IMR-90 (cell line): ENCODE data around the gene HDAC5. TPM values are rescaled to one million over a fixed set of nuclear protein-coding genes. Genes with fewer than 3 reads are reported as not detected.

Experiments
- ATAC-seq: fragments of 200-7000 bp; cut with Tn5 transposase; 2 replicates; pipeline ENCODE4 v1.9.1; 2020; ENCODE audit warnings: low read depth, mild to moderate bottlenecking, moderate library complexity
- BruUV-seq: library from RNA; stranded (reverse); fragments of 400-500 nt; replicated peaks from 2 replicates; lab custom pipeline; 2021; lab: Mats Ljungman, UMichigan
- CTCF ChIA-PET: fragments of 300-600 bp; formaldehyde crosslinking; extraction: SDS; loops from one replicate; lab custom pipeline; 2021; ENCODE audit warnings: antibody characterized with exemption; lab: Yijun Ruan, JAX
- POLR2A ChIA-PET: fragments of 300-600 bp; sonication (Branson Sonifier 250); formaldehyde crosslinking; loops from one replicate; lab custom pipeline; 2022; ENCODE audit warnings: antibody characterized with exemption; ENCODE audit not compliant: unreplicated experiment; lab: Charles Lee
- DNase-seq: peaks from one replicate; pipeline ENCODE4 v3.0.0; 2013
- H2AFZ ChIP-seq: replicated peaks from 2 replicates; pipeline ENCODE3; 2013; ENCODE audit warnings: low read length, mild to moderate bottlenecking; ENCODE audit not compliant: poor library complexity
- H2AK5ac ChIP-seq: 2 replicates; pipeline ENCODE4 v1.6.1; 2013; ENCODE audit warnings: low read depth, low read length, inconsistent platforms
- H2AK9ac ChIP-seq: replicated peaks from 2 replicates; pipeline ENCODE3; 2013; ENCODE audit warnings: mild to moderate bottlenecking, low read depth, low read length, moderate library complexity; ENCODE audit not compliant: poor library complexity
- H2BK120ac ChIP-seq: 2 replicates; pipeline ENCODE4 v1.6.1; 2013; ENCODE audit warnings: low read depth, low read length, inconsistent platforms
- H2BK15ac ChIP-seq: 3 replicates; pipeline ENCODE4 v1.6.1; 2013; ENCODE audit warnings: low read depth, low read length, inconsistent platforms
- H2BK20ac ChIP-seq: 2 replicates; pipeline ENCODE4 v1.6.1; 2013; ENCODE audit warnings: low read depth, mild to moderate bottlenecking, inconsistent platforms, low read length, moderate library complexity
- H2BK5ac ChIP-seq: 2 replicates; pipeline ENCODE4 v1.6.1; 2013; ENCODE audit warnings: mild to moderate bottlenecking, low read depth, low read length, inconsistent platforms; ENCODE audit not compliant: poor library complexity, severe bottlenecking
- H3K14ac ChIP-seq: replicated peaks from 2 replicates; pipeline ENCODE4 v1.6.1; 2013; ENCODE audit warnings: low read depth, low read length, inconsistent platforms
- H3K18ac ChIP-seq: 2 replicates; pipeline ENCODE4 v1.6.1; 2013; ENCODE audit warnings: low read depth, low read length, control low read depth
- H3K23ac ChIP-seq: 2 replicates; pipeline ENCODE4 v1.6.1; 2013; ENCODE audit warnings: low read depth, low read length, inconsistent platforms
- H3K27ac ChIP-seq: 2 replicates; pipeline ENCODE4 v1.5.1; 2013; ENCODE audit warnings: mild to moderate bottlenecking, control low read depth, low read length; ENCODE audit not compliant: insufficient read depth
- H3K27me3 ChIP-seq: 2 replicates; pipeline ENCODE4 v1.6.1; 2013; ENCODE audit warnings: low read length; ENCODE audit not compliant: control insufficient read depth, insufficient read depth
- H3K36me3 ChIP-seq: 2 replicates; pipeline ENCODE4 v1.6.1; 2013; ENCODE audit warnings: low read length, mixed read lengths; ENCODE audit not compliant: control insufficient read depth, insufficient read depth
- H3K4ac ChIP-seq: 2 replicates; pipeline ENCODE4 v1.6.1; 2013; ENCODE audit warnings: low read depth, low read length, inconsistent platforms
- H3K4me1 ChIP-seq: 2 replicates; pipeline ENCODE4 v1.6.1; 2013; ENCODE audit warnings: low read length, mixed read lengths; ENCODE audit not compliant: control insufficient read depth, insufficient read depth
- H3K4me2 ChIP-seq: 2 replicates; pipeline ENCODE4 v1.6.1; 2013; ENCODE audit warnings: low read depth, mild to moderate bottlenecking, control low read depth, low read length, moderate library complexity
- H3K4me3 ChIP-seq: 2 replicates; pipeline ENCODE4 v1.5.1; 2013; ENCODE audit warnings: low read depth, mild to moderate bottlenecking, control low read depth, low read length, moderate library complexity; ENCODE audit not compliant: insufficient read depth
- H3K56ac ChIP-seq: 2 replicates; pipeline ENCODE4 v1.6.1; 2013; ENCODE audit warnings: low read length, inconsistent platforms; ENCODE audit not compliant: insufficient read depth; ENCODE audit errors: extremely low read depth
- H3K79me1 ChIP-seq, 2 experiments: 2 replicates each; pipeline ENCODE4 v1.6.1; 2013; ENCODE audit warnings: low read length in 2 of 2, inconsistent platforms in 1 of 2, low read depth in 1 of 2
- H3K9ac ChIP-seq: 2 replicates; pipeline ENCODE4 v1.6.1; 2013; ENCODE audit warnings: low read depth, low read length, control low read depth
- H3K9me1 ChIP-seq: 2 replicates; pipeline ENCODE4 v1.6.1; 2013; ENCODE audit warnings: low read length, inconsistent platforms; ENCODE audit not compliant: insufficient read depth
- H3K9me3 ChIP-seq: 2 replicates; pipeline ENCODE4 v1.6.1; 2013; ENCODE audit warnings: low read length; ENCODE audit not compliant: control insufficient read depth, insufficient read depth
- H4K20me1 ChIP-seq: 2 replicates; pipeline ENCODE4 v1.6.1; 2013; ENCODE audit warnings: low read length, inconsistent platforms; ENCODE audit not compliant: insufficient read depth
- H4K5ac ChIP-seq: 2 replicates; pipeline ENCODE4 v1.6.1; 2013; ENCODE audit warnings: mild to moderate bottlenecking, low read depth, low read length, control low read depth
- H4K8ac ChIP-seq, 2 experiments: 2 replicates each; pipeline ENCODE4 v1.6.1; 2013; ENCODE audit warnings: low read depth in 2 of 2, low read length in 2 of 2, control low read depth in 1 of 2, inconsistent platforms in 1 of 2
- H4K91ac ChIP-seq: 2 replicates; pipeline ENCODE4 v1.6.1; 2013; ENCODE audit warnings: low read depth, low read length, inconsistent platforms; ENCODE audit not compliant: insufficient read depth
- FOS ChIP-seq: fragments of 150-350 bp; IDR thresholded peaks from 2 replicates; pipeline ENCODE4 v1.6.1; 2016; ENCODE audit warnings: low read depth, low read length
- NFE2L2 ChIP-seq: fragments of 150-350 bp; IDR thresholded peaks from 2 replicates; pipeline ENCODE4 v1.6.1; 2016; ENCODE audit warnings: low read depth, mild to moderate bottlenecking, low read length
- POLR2A ChIP-seq: IDR thresholded peaks from 2 replicates; pipeline ENCODE4 v1.6.1; 2012; ENCODE audit warnings: mild to moderate bottlenecking, low read depth, low read length
- RFX5 ChIP-seq: IDR thresholded peaks from 2 replicates; pipeline ENCODE4 v1.8.0; 2012; ENCODE audit warnings: low read depth, mild to moderate bottlenecking, low read length, moderate library complexity
- WGBS, 2 experiments: methylation state at CpG; one replicate each; pipeline versions ENCODE4 v1.1.5 to v1.1.7; 2013; ENCODE audit warnings: missing lambda C conversion rate in 2 of 2; ENCODE audit not compliant: insufficient read length in 1 of 2; ENCODE audit errors: extremely low coverage in 2 of 2; 5-methylcytosine and 5-hydroxymethylcytosine counted together
- dilution Hi-C: fragments of 300-500 bp; cut with HindIII; formaldehyde crosslinking; loops from one replicate; pipeline ENCODE4 v1.14.3; 2018; ENCODE audit warnings: low sequenced_read_pairs; ENCODE audit not compliant: unreplicated experiment
- in situ Hi-C: fragments of 300-500 bp; cut with MboI; formaldehyde crosslinking; loops from 3 replicates; pipeline ENCODE4 v1.14.3; 2019; ENCODE audit warnings: low sequenced_read_pairs, inconsistent platforms, mixed read lengths
- intact Hi-C: fragments of 100-400 bp; cut with micrococcal nuclease; formaldehyde crosslinking; loops from 2 replicates; pipeline ENCODE4 v1.10.0; 2022
- microRNA-seq, 2 experiments: library from miRNA; stranded (forward) in 1 of 2; unstranded in 1 of 2; fragments of 10-50 nt in 1 of 2; fragments of <30 nt in 1 of 2; gene quantifications in 1 of 2; microRNA quantifications in 1 of 2; one replicate each; pipeline versions ENCODE3 to v1.1.0; 2013 to 2020; ENCODE audit not compliant: insufficient read depth in 1 of 2, insufficient read length in 1 of 2, unreplicated experiment in 1 of 2
- polyA plus RNA-seq, 3 experiments: library from polyadenylated mRNA; depleted of rRNA; stranded (reverse); fragments of >200 nt; gene quantifications; 2 replicates each; pipeline ENCODE4 v1.2.3, GENCODE V29; 2012; ENCODE audit warnings: low replicate concordance in 1 of 3
- small RNA-seq, 5 experiments: library from RNA; depleted of rRNA; stranded (forward); fragments of <200 nt; gene quantifications; one replicate each; pipeline ENCODE3, GENCODE V24; 2012
- total RNA-seq: library from RNA; depleted of rRNA; stranded (reverse); fragments of >200 nt; gene quantifications from 2 replicates; pipeline ENCODE4 v1.2.3, GENCODE V29; 2012; rRNA removed

The HDAC5 gene
- total and polyA plus RNA-seq, 2 of the 4 experiments (the other 2 are of a cell fraction): 47.0 to 61.3 TPM

- Histone ChIP-seq H2BK20ac (no peak overlapping the region), H3K9me3 (no peaks in the 10 kb centered on the region), H4K91ac (no peak overlapping the region), H3K18ac (no peak overlapping the region), H2BK5ac (no peak overlapping the region), H3K9ac (no peak overlapping the region), H3K9me1 (peaks cover 23% of the 10 kb centered on the region), H3K27me3 (no peaks in the 10 kb centered on the region), H3K56ac (no peak overlapping the region), H2AK5ac (no peak overlapping the region), H2AK9ac (no peak overlapping the region), H3K79me1 (peaks cover 17 to 43% of the 10 kb centered on the region in 2 experiments), H2BK15ac (no peak overlapping the region), H3K36me3 (peaks cover 28% of the 10 kb centered on the region), H2BK120ac (no peak overlapping the region), H3K27ac (no peak overlapping the region), H4K20me1 (peaks cover 11% of the 10 kb centered on the region), H3K4me2 (no peak overlapping the region), H4K5ac (no peak overlapping the region), H4K8ac (no peak overlapping the region), H3K23ac (0 out of 2 replicates have a peak overlapping the region, but pooled peaks have one; percentile 29), H2AFZ (no peak overlapping the region), H3K4ac (no peak overlapping the region), H3K4me1 (no peaks in the 10 kb centered on the region), H3K4me3 (no peak overlapping the region), H3K14ac (no peak overlapping the region)
- ATAC-seq (no peak), DNase-seq (no peak)
- BruUV-seq: no TSS peak
- in situ Hi-C loops: no loop called here
- WGBS, 2 experiments: 81% methylated on average over 3 of the region's 5 CpGs; no CpG with 5 or more reads in 1 of the 2 experiments
- TF ChIP-seq NFE2L2 (no peak), FOS (no peak), POLR2A (no peak), RFX5 (no peak)
- intact Hi-C loops: no loop called here
- ChIA-PET CTCF (interaction anchor here (0.7 to 1.6 kb wide), 2 partner anchors 11 to 14 kb away, joined by 3 to 7 read pairs; no protein-coding TSS in a partner anchor), POLR2A (interaction anchor here (0.6 kb wide), 1 partner anchor 15 kb away, joined by 4 read pairs; the partner anchor contains the start of gene TMEM101)
- dilution Hi-C loops: no loop called here
Measured at GRCh38 chr17:44029736-44030135, 93.7 kb downstream of the HDAC5 start.

Small RNA genes within 50 kb of the gene (microRNA-seq; reads per million reads assigned to microRNA genes)
- gene RNU6-131P (ENCODE audit: insufficient read depth, insufficient read length): not detected

Small RNA genes within 50 kb of the gene (small RNA-seq; reads per million reads assigned to genes)
- 0 reads per million in 5 experiments for gene RNU6-131P

Other genes with a start within 250 kb of the HDAC5 start
- 1.9 and 3.2 TPM in 2 replicates for gene MPP2, start 216.1 kb downstream of the HDAC5 start, total RNA-seq
- gene MPP2, start 216.1 kb downstream of the HDAC5 start, polyA plus RNA-seq (2012; rRNA removed): 3.8 TPM in 2 replicates
- gene PPY, start 181.2 kb downstream of the HDAC5 start, total RNA-seq: not detected in 2 replicates
- not detected in 2 replicates for gene PPY, start 181.2 kb downstream of the HDAC5 start, polyA plus RNA-seq (2012; rRNA removed)
- not detected in 2 replicates for gene PYY, start 169.7 kb downstream of the HDAC5 start, total RNA-seq
- not detected in 2 replicates for gene PYY, start 169.7 kb downstream of the HDAC5 start, polyA plus RNA-seq (2012; rRNA removed)
- 0.28 and 0.54 TPM in 2 replicates for gene NAGS, start 119.0 kb downstream of the HDAC5 start, total RNA-seq
- gene NAGS, start 119.0 kb downstream of the HDAC5 start, polyA plus RNA-seq (2012; rRNA removed): 0.92 and 0.99 TPM in 2 replicates
- gene TMEM101, start 108.7 kb downstream of the HDAC5 start, total RNA-seq: 36.6 and 42.5 TPM in 2 replicates
- gene TMEM101, start 108.7 kb downstream of the HDAC5 start, polyA plus RNA-seq (2012; rRNA removed): 30.7 and 34.4 TPM in 2 replicates
- 41.0 and 50.3 TPM in 2 replicates for gene LSM12, start 57.0 kb downstream of the HDAC5 start, total RNA-seq
- 37.6 and 38.0 TPM in 2 replicates for gene LSM12, start 57.0 kb downstream of the HDAC5 start, polyA plus RNA-seq (2012; rRNA removed)
- 19.4 and 20.4 TPM in 2 replicates for gene G6PC3, start 52.9 kb downstream of the HDAC5 start, total RNA-seq
- 107 and 127 TPM in 2 replicates for gene G6PC3, start 52.9 kb downstream of the HDAC5 start, polyA plus RNA-seq (2012; rRNA removed)
- 2.8 and 3.2 TPM in 2 replicates for gene HROB, start 18.3 kb upstream of the HDAC5 start, total RNA-seq
- 4.0 and 4.4 TPM in 2 replicates for gene HROB, start 18.3 kb upstream of the HDAC5 start, polyA plus RNA-seq (2012; rRNA removed)
- not detected in 2 replicates for gene ASB16, start 47.1 kb upstream of the HDAC5 start, total RNA-seq
- 0.05 and 0.06 TPM in 2 replicates for gene ASB16, start 47.1 kb upstream of the HDAC5 start, polyA plus RNA-seq (2012; rRNA removed)
- 16.5 and 17.8 TPM in 2 replicates for gene TMUB2, start 63.3 kb upstream of the HDAC5 start, total RNA-seq
- gene TMUB2, start 63.3 kb upstream of the HDAC5 start, polyA plus RNA-seq (2012; rRNA removed): 42.5 and 43.6 TPM in 2 replicates
- 17.2 and 17.5 TPM in 2 replicates for gene ATXN7L3, start 76.2 kb upstream of the HDAC5 start, total RNA-seq
- 38.3 and 40.9 TPM in 2 replicates for gene ATXN7L3, start 76.2 kb upstream of the HDAC5 start, polyA plus RNA-seq (2012; rRNA removed)
- 42.1 and 49.4 TPM in 2 replicates for gene UBTF, start 96.0 kb upstream of the HDAC5 start, total RNA-seq
- 25.6 and 29.7 TPM in 2 replicates for gene UBTF, start 96.0 kb upstream of the HDAC5 start, polyA plus RNA-seq (2012; rRNA removed)
- not detected in 2 replicates for gene SLC4A1, start 144.5 kb upstream of the HDAC5 start, total RNA-seq
- gene SLC4A1, start 144.5 kb upstream of the HDAC5 start, polyA plus RNA-seq (2012; rRNA removed): not detected in 2 replicates
- under 0.01 TPM in 2 replicates for gene RUNDC3A, start 185.0 kb upstream of the HDAC5 start, total RNA-seq
- gene RUNDC3A, start 185.0 kb upstream of the HDAC5 start, polyA plus RNA-seq (2012; rRNA removed): 0.07 and 0.34 TPM in 2 replicates
- gene SLC25A39, start 201.2 kb upstream of the HDAC5 start, total RNA-seq: 49.1 and 49.2 TPM in 2 replicates
- gene SLC25A39, start 201.2 kb upstream of the HDAC5 start, polyA plus RNA-seq (2012; rRNA removed): 99.7 and 119 TPM in 2 replicates
- 38.9 and 39.2 TPM in 2 replicates for gene GRN, start 221.7 kb upstream of the HDAC5 start, total RNA-seq
- 494 and 588 TPM in 2 replicates for gene GRN, start 221.7 kb upstream of the HDAC5 start, polyA plus RNA-seq (2012; rRNA removed)
- 3.1 and 3.2 TPM in 2 replicates for gene FAM171A2, start 240.2 kb upstream of the HDAC5 start, total RNA-seq
- gene FAM171A2, start 240.2 kb upstream of the HDAC5 start, polyA plus RNA-seq (2012; rRNA removed): 5.9 and 8.1 TPM in 2 replicates